ENCODE measurements around the gene BHLHE23.

BHLHE23 gene

GRCh38 chr20:62991196-62991807 lies 15.5 kb downstream of the BHLHE23 start:
- peaks cover 7% of the 10 kb centered on the region for H3K4me1 ChIP-seq (ENCODE audit: insufficient read depth, low read length)
- no peaks in the 10 kb centered on the region for H3K36me3 ChIP-seq (ENCODE audit: insufficient read depth, low read length)
- no peak overlapping the region for H3K9ac ChIP-seq (ENCODE audit: low read depth, low read length)
- H3K9me3 ChIP-seq (ENCODE audit: control insufficient read depth, insufficient read depth, low read length), result no peaks in the 10 kb centered on the region

DNA sequence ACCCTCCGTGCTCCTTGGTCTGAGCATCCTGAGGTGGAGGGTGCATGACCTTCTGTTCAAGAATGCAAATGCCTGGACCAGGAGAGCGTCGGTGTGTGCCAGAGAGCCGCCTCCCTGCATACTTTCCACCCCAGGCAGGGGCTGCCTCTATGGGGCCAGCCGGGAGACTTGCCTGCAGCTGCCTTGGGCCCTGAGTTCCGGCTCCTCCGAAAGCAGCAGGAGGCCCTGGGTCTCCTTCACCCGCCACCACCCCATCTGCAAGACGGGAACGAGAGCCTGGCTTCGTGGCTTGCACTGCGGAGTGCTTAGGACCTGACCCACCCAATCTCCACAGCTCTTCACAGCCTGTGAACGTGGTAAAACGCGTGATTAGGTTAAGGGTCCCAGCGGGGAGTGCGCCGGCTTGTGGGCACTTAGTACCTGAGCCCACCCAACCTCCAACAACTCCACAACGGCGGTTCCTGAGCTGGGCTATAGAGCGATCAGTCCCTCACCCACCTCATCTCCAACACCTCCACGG lies 16.4 kb downstream of the BHLHE23 start:
- no peaks in the 10 kb centered on the region for H3K36me3 ChIP-seq (ENCODE audit: insufficient read depth, low read length)
- H3K4me1 ChIP-seq (ENCODE audit: insufficient read depth, low read length), result peaks cover 7% of the 10 kb centered on the region
- no peaks in the 10 kb centered on the region for H3K9me3 ChIP-seq (ENCODE audit: control insufficient read depth, insufficient read depth, low read length)
- H3K9ac ChIP-seq (ENCODE audit: low read depth, low read length), result no peak overlapping the region

- Histone ChIP-seq H3K4me1 (ENCODE audit: insufficient read depth, low read length) (peaks cover 7% of the 10 kb centered on the region), H3K9me3 (ENCODE audit: control insufficient read depth, insufficient read depth, low read length) (no peaks in the 10 kb centered on the region), H3K36me3 (ENCODE audit: insufficient read depth, low read length) (no peaks in the 10 kb centered on the region), H3K9ac (ENCODE audit: low read depth, low read length) (no peak overlapping the region)
Measured at GRCh38 chr20:62989201-62989601, 17.6 kb downstream of the BHLHE23 start.

- H3K9me3 ChIP-seq (ENCODE audit: control insufficient read depth, insufficient read depth, low read length), result no peaks in the 10 kb centered on the region
- peaks cover 14% of the 10 kb centered on the region for H3K4me1 ChIP-seq (ENCODE audit: insufficient read depth, low read length)
- H3K9ac ChIP-seq (ENCODE audit: low read depth, low read length), result no peak overlapping the region
- no peaks in the 10 kb centered on the region for H3K36me3 ChIP-seq (ENCODE audit: insufficient read depth, low read length)
Measured at GRCh38 chr20:62987114-62987513, 19.6 kb downstream of the BHLHE23 start.

- Histone ChIP-seq H3K36me3 (ENCODE audit: insufficient read depth, low read length) (no peaks in the 10 kb centered on the region), H3K9me3 (ENCODE audit: control insufficient read depth, insufficient read depth, low read length) (no peaks in the 10 kb centered on the region), H3K9ac (ENCODE audit: low read depth, low read length) (no peak overlapping the region), H3K4me1 (ENCODE audit: insufficient read depth, low read length) (peaks cover 15% of the 10 kb centered on the region)
Measured at GRCh38 chr20:62986257-62986800, 20.4 kb downstream of the BHLHE23 start.

DNA sequence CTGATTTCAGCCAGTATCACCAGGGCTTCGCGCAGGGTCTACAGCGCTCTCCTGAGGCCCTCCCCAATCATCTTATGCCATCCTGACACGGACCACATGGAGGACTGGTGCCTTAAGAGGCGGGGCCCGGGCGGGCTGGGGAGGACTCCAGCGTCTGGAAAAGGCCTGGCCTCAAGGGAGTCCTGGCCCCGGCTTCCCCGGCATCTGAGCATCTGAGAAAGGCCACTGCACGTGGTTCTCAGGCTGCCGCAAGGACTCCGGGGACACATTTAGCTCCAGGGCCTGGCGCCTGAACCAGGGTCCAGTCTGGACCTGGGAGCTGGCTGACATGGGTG lies 21.4 kb downstream of the BHLHE23 start:
- Histone ChIP-seq H3K9ac (ENCODE audit: low read depth, low read length) (no peak overlapping the region), H3K36me3 (ENCODE audit: insufficient read depth, low read length) (no peaks in the 10 kb centered on the region), H3K9me3 (ENCODE audit: control insufficient read depth, insufficient read depth, low read length) (no peaks in the 10 kb centered on the region)

GRCh38 chr20:62984666-62985443 lies 21.9 kb downstream of the BHLHE23 start:
- Histone ChIP-seq H3K36me3 (ENCODE audit: insufficient read depth, low read length) (no peaks in the 10 kb centered on the region), H3K4me1 (ENCODE audit: insufficient read depth, low read length) (peaks cover 15% of the 10 kb centered on the region), H3K9ac (ENCODE audit: low read depth, low read length) (no peak overlapping the region), H3K9me3 (ENCODE audit: control insufficient read depth, insufficient read depth, low read length) (no peaks in the 10 kb centered on the region)

More for the DNA sequence above, 21.4 kb downstream of the BHLHE23 start:
- peaks cover 15% of the 10 kb centered on the region for H3K4me1 ChIP-seq (ENCODE audit: insufficient read depth, low read length)

GRCh38 chr20:62983210-62983609 lies 23.6 kb downstream of the BHLHE23 start:
- H3K9ac ChIP-seq (ENCODE audit: low read depth, low read length), result no peak overlapping the region
- peaks cover 22% of the 10 kb centered on the region for H3K4me1 ChIP-seq (ENCODE audit: insufficient read depth, low read length)
- no peaks in the 10 kb centered on the region for H3K36me3 ChIP-seq (ENCODE audit: insufficient read depth, low read length)
- H3K9me3 ChIP-seq (ENCODE audit: control insufficient read depth, insufficient read depth, low read length), result no peaks in the 10 kb centered on the region

- H3K9ac ChIP-seq (ENCODE audit: low read depth, low read length), result no peak overlapping the region
- H3K9me3 ChIP-seq (ENCODE audit: control insufficient read depth, insufficient read depth, low read length), result no peaks in the 10 kb centered on the region
- H3K4me1 ChIP-seq (ENCODE audit: insufficient read depth, low read length), result peaks cover 22% of the 10 kb centered on the region
- H3K36me3 ChIP-seq (ENCODE audit: insufficient read depth, low read length), result no peaks in the 10 kb centered on the region
Measured at GRCh38 chr20:62982124-62983075, 24.4 kb downstream of the BHLHE23 start.

DNA sequence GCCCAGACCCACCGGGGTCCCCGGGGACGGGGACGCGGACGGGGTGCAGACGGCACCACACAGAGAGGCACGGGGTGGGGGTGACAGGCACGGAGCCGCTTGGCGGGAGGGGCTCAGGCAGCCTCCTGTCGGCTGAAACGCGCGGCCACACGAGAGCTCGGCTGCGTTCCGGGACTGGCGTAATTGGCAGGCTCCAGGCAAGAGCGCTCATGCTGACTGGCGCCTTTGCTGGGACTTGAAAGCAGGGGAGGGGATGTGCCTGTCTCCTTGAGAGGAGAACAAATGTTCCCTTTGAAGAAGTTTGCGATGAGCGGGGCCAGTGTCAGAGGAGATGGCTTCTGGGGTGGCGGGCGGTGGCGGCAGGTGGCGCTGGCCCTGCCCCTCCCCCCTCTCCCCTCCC lies 25.8 kb downstream of the BHLHE23 start:
- no peaks in the 10 kb centered on the region for H3K36me3 ChIP-seq (ENCODE audit: insufficient read depth, low read length)
- H3K4me1 ChIP-seq (ENCODE audit: insufficient read depth, low read length), result peaks cover 15% of the 10 kb centered on the region
- H3K9ac ChIP-seq (ENCODE audit: low read depth, low read length), result no peak overlapping the region
- H3K9me3 ChIP-seq (ENCODE audit: control insufficient read depth, insufficient read depth, low read length), result no peaks in the 10 kb centered on the region

GRCh38 chr20:62980380-62980960 lies 26.3 kb downstream of the BHLHE23 start:
- peaks cover 20% of the 10 kb centered on the region for H3K4me1 ChIP-seq (ENCODE audit: insufficient read depth, low read length)
- H3K36me3 ChIP-seq (ENCODE audit: insufficient read depth, low read length), result no peaks in the 10 kb centered on the region
- H3K9ac ChIP-seq (ENCODE audit: low read depth, low read length), result no peak overlapping the region
- no peaks in the 10 kb centered on the region for H3K9me3 ChIP-seq (ENCODE audit: control insufficient read depth, insufficient read depth, low read length)

DNA sequence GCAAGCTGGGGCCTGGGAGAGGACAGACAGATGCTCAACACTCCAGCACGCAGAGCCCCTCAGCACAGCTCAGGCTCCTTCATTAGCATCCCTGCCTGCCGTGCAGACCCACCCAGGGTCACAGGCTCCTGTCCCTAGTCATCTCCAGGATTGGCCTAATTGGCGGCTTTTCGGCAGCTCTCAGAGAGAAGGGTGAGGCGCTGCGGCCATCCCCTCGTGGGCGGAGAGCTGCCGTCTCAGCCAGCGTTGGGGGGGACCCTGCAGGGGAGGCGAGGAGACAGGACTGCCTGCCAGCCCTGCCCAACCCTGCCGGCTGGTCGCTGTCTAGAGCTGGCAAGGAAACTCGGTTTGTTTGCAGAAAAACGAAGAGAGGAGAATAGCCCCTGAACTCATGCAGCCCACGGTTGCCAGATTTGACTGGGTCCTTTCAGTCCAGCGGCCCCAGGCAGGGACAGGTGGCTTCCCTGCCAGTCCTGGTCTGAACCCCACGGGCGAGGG lies 26.8 kb downstream of the BHLHE23 start:
- no peaks in the 10 kb centered on the region for H3K36me3 ChIP-seq (ENCODE audit: insufficient read depth, low read length)
- no peak overlapping the region for H3K9ac ChIP-seq (ENCODE audit: low read depth, low read length)
- peaks cover 26% of the 10 kb centered on the region for H3K4me1 ChIP-seq (ENCODE audit: insufficient read depth, low read length)
- H3K9me3 ChIP-seq (ENCODE audit: control insufficient read depth, insufficient read depth, low read length), result no peaks in the 10 kb centered on the region

- Histone ChIP-seq H3K9ac (ENCODE audit: low read depth, low read length) (no peak overlapping the region), H3K36me3 (ENCODE audit: insufficient read depth, low read length) (no peaks in the 10 kb centered on the region), H3K4me1 (ENCODE audit: insufficient read depth, low read length) (peaks cover 31% of the 10 kb centered on the region), H3K9me3 (ENCODE audit: control insufficient read depth, insufficient read depth, low read length) (no peaks in the 10 kb centered on the region)
Measured at GRCh38 chr20:62979310-62979709, 27.5 kb downstream of the BHLHE23 start.

GRCh38 chr20:62978561-62978943 lies 28.2 kb downstream of the BHLHE23 start:
- H3K4me1 ChIP-seq (ENCODE audit: insufficient read depth, low read length), result peaks cover 31% of the 10 kb centered on the region
- no peaks in the 10 kb centered on the region for H3K36me3 ChIP-seq (ENCODE audit: insufficient read depth, low read length)
- H3K9me3 ChIP-seq (ENCODE audit: control insufficient read depth, insufficient read depth, low read length), result no peaks in the 10 kb centered on the region
- H3K9ac ChIP-seq (ENCODE audit: low read depth, low read length), result no peak overlapping the region
